Hepatocyte (in vitro differentiated cells): Measurements from ENCODE around the gene HES4. TPM values are rescaled to one million over a fixed set of nuclear protein-coding genes. Genes with fewer than 3 reads are reported as not detected.
A peak's percentile ranks its signal among the peaks of the same experiment; 100 is the strongest.
"Not testable (repeated sequence)": the region's sequence is repeated elsewhere in the genome, so short reads cannot be mapped to it uniquely, and the experiment has no call there.

Experiments used
- DNase-seq: peaks from one replicate; pipeline ENCODE4 v3.0.0-alpha.2; 2016; ENCODE audit warnings: low spot score
- H2AFZ ChIP-seq: fragments of 200-600 bp; sonication (generic); 2 replicates; pipeline ENCODE4 v1.6.0; 2016; ENCODE audit warnings: antibody characterized with exemption, mild to moderate bottlenecking
- H3K27ac ChIP-seq: fragments of 200-600 bp; sonication (generic); 2 replicates; pipeline ENCODE4 v1.5.1; 2016; ENCODE audit warnings: mild to moderate bottlenecking
- H3K27me3 ChIP-seq: fragments of 200-600 bp; sonication (generic); 2 replicates; pipeline ENCODE4 v1.6.1; 2016
- H3K36me3 ChIP-seq: fragments of 200-600 bp; sonication (generic); replicated peaks from 2 replicates; pipeline ENCODE4 v1.5.1; 2016; ENCODE audit warnings: low read depth; ENCODE audit not compliant: insufficient read depth
- H3K4me1 ChIP-seq: fragments of 200-600 bp; sonication (generic); 2 replicates; pipeline ENCODE4 v1.5.1; 2016; ENCODE audit warnings: mild to moderate bottlenecking, moderate library complexity; ENCODE audit not compliant: insufficient read depth
- H3K4me2 ChIP-seq: fragments of 200-600 bp; sonication (generic); 2 replicates; pipeline ENCODE4 v1.6.0; 2016
- H3K4me3 ChIP-seq: fragments of 200-600 bp; sonication (generic); 2 replicates; pipeline ENCODE4 v1.5.1; 2016; ENCODE audit warnings: mild to moderate bottlenecking
- H3K79me2 ChIP-seq: fragments of 200-600 bp; sonication (generic); 2 replicates; pipeline ENCODE4 v1.6.0; 2017; ENCODE audit warnings: mild to moderate bottlenecking
- H3K9me2 ChIP-seq: fragments of 200-600 bp; sonication (generic); replicated peaks from 2 replicates; pipeline ENCODE4 v1.6.0; 2017; ENCODE audit warnings: mild to moderate bottlenecking; ENCODE audit not compliant: insufficient read depth
- H3K9me3 ChIP-seq: fragments of 200-600 bp; sonication (generic); 2 replicates; pipeline ENCODE4 v1.5.1; 2016; ENCODE audit warnings: low read depth, mild to moderate bottlenecking
- H4K20me1 ChIP-seq: fragments of 200-600 bp; sonication (generic); 2 replicates; pipeline ENCODE4 v1.6.0; 2016; ENCODE audit warnings: mild to moderate bottlenecking; ENCODE audit not compliant: insufficient read depth, poor library complexity, severe bottlenecking
- CTCF ChIP-seq: fragments of 200-600 bp; sonication (generic); IDR thresholded peaks from 2 replicates; pipeline ENCODE4 v1.5.1; 2016; ENCODE audit warnings: antibody characterized with exemption, mild to moderate bottlenecking; ENCODE audit not compliant: poor library complexity
- EZH2 ChIP-seq: fragments of 200-600 bp; sonication (generic); IDR thresholded peaks from 2 replicates; pipeline ENCODE4 v1.6.1; 2016; ENCODE audit warnings: antibody characterized with exemption, mild to moderate bottlenecking, borderline replicate concordance
- EZH2phosphoT487 ChIP-seq: fragments of 200-600 bp; sonication (generic); IDR thresholded peaks from one replicate; pipeline ENCODE4 v1.6.1; 2018; ENCODE audit warnings: antibody characterized with exemption, mild to moderate bottlenecking, low read depth, moderate library complexity; ENCODE audit not compliant: unreplicated experiment, severe bottlenecking
- WGBS: methylation state at CpG from one replicate; pipeline ENCODE4 v1.1.6; 2016; ENCODE audit warnings: low lambda C conversion rate; ENCODE audit errors: missing lambda C conversion rate; 5-methylcytosine and 5-hydroxymethylcytosine counted together
- polyA plus RNA-seq: library from polyadenylated mRNA; unstranded; fragments of >200 nt; fragmentation: Nextera tagmentation; extraction: Ambion mirVana; gene quantifications from 2 replicates; pipeline ENCODE4 v1.2.1, GENCODE V29; 2016
- total RNA-seq: library from RNA; depleted of rRNA; stranded (reverse); fragments of >200 nt; gene quantifications from 2 replicates; pipeline ENCODE4 v1.2.3, GENCODE V29; 2014

Gene HES4
- total and polyA plus RNA-seq, 2 experiments from 2014 or later, result 28.7 to 74.5 TPM

GRCh38 chr1:1032424-1032823, 32.5 kb upstream of the HES4 start:
- Histone ChIP-seq H3K79me2 (peaks cover 3% of the 10 kb centered on the region), H3K36me3 (no peaks in the 10 kb centered on the region), H3K4me1 (peaks cover 24% of the 10 kb centered on the region), H3K27me3 (peaks cover 8% of the 10 kb centered on the region), H3K9me3 (no peaks in the 10 kb centered on the region), H3K27ac (peak overlapping the region; percentile 58), H3K4me3 (no peak overlapping the region), H2AFZ (no peak overlapping the region), H3K9me2 (no peaks in the 10 kb centered on the region), H3K4me2 (peak overlapping the region; percentile 95), H4K20me1 (peaks cover 44% of the 10 kb centered on the region)
- peak; percentile 60 for DNase-seq
- TF ChIP-seq EZH2phosphoT487 (no peak), CTCF (no peak), EZH2 (no peak)
- WGBS, result 57% methylated on average over 12 of the region's 16 CpGs

GRCh38 chr1:1031659-1032235, 31.9 kb upstream of the HES4 start:
- 87% methylated on average over 11 of the region's 11 CpGs for WGBS
- TF ChIP-seq EZH2phosphoT487 (no peak), CTCF (no peak), EZH2 (no peak)
- Histone ChIP-seq H3K79me2 (peaks cover 3% of the 10 kb centered on the region), H3K4me3 (no peak overlapping the region), H3K9me2 (no peaks in the 10 kb centered on the region), H4K20me1 (peaks cover 39% of the 10 kb centered on the region), H3K27ac (peak overlapping the region; percentile 58), H3K27me3 (peaks cover 8% of the 10 kb centered on the region), H3K36me3 (no peaks in the 10 kb centered on the region), H3K4me2 (peak overlapping the region; percentile 37), H3K4me1 (peaks cover 24% of the 10 kb centered on the region), H3K9me3 (no peaks in the 10 kb centered on the region), H2AFZ (no peak overlapping the region)
- DNase-seq, result no peak

- peaks cover 24% of the 10 kb centered on the region for H3K4me1 ChIP-seq
- H3K27me3 ChIP-seq, H3K79me2 ChIP-seq, DNase-seq, H3K9me2 ChIP-seq, H3K36me3 ChIP-seq, H2AFZ ChIP-seq, H3K9me3 ChIP-seq, H3K4me3 ChIP-seq: not testable (repeated sequence)
- peaks cover 33% of the 10 kb centered on the region for H4K20me1 ChIP-seq
- 76% methylated on average over 5 of the region's 7 CpGs for WGBS
- peak overlapping the region; percentile 37 for H3K4me2 ChIP-seq
- peak overlapping the region; percentile 43 for H3K27ac ChIP-seq
Observed at GRCh38 chr1:1030867-1031658, 31.2 kb upstream of the HES4 start.

DNA sequence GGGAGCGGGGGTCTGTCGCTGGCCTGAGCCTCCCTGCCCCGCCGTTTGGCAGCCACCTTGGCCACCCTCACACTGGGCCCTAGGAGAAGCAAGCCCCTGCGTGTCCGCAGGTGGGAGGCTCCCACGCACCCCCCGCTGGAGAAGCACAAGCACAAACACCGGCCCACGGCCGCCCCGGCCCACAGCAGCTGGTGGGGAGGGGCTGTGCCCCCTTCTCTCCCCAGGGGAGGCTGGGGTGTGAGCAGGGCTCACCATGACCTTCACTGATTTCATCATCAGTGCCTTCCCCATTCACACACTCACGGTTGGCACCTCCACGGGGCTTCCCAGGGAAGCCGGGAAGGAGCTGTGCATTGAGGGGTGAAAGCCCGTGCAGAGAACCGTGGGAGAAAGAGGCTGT, 27.9 kb upstream of the HES4 start:
- no peak for DNase-seq
- no peak overlapping the region for H3K4me2 ChIP-seq
- H3K27ac ChIP-seq, result no peak overlapping the region
- TF ChIP-seq EZH2phosphoT487, result no peak
- TF ChIP-seq CTCF, result no peak
- no peak for TF ChIP-seq EZH2
- no peaks in the 10 kb centered on the region for H3K36me3 ChIP-seq
- 92% methylated on average over 16 of the region's 17 CpGs for WGBS
- H3K9me2 ChIP-seq, result no peaks in the 10 kb centered on the region
- H3K27me3 ChIP-seq, result no peaks in the 10 kb centered on the region
- H3K79me2 ChIP-seq, result peaks cover 17% of the 10 kb centered on the region
- H3K9me3 ChIP-seq, result no peaks in the 10 kb centered on the region
- no peak overlapping the region for H3K4me3 ChIP-seq
- H3K4me1 ChIP-seq, result peaks cover 33% of the 10 kb centered on the region
- peaks cover 11% of the 10 kb centered on the region for H4K20me1 ChIP-seq
- H2AFZ ChIP-seq, result no peak overlapping the region
